Activated CD4-positive, alpha-beta T cell treated with anti-CD3 and anti-CD28 coated beads, Interleukin-2, Interleukin-4, amounts not matched to agents 100 ng/mL and 50 ng/mL, durations not matched to agents 16 hours and 8 hours (primary cell): ENCODE measurements around the gene CUX1.
"Not testable (repeated sequence)": the region's sequence is repeated elsewhere in the genome, so short reads cannot be mapped to it uniquely, and the experiment has no call there.

ENCODE experiments used
- DNase-seq: peaks from one replicate; pipeline ENCODE4 v3.0.0-alpha.2; 2020; ENCODE audit warnings: low spot score

Gene CUX1

GRCh38 chr7:101826081-101826835, 8.8 kb downstream of the CUX1 start:
- DNase-seq: no peak

- DNase-seq: no peak
These were observed 11.0 kb downstream of the CUX1 start for GRCh38 chr7:101828301-101829020.

GRCh38 chr7:101829374-101829773, 11.9 kb downstream of the CUX1 start:
- no peak for DNase-seq

GRCh38 chr7:101829821-101830220, 12.4 kb downstream of the CUX1 start:
- no peak for DNase-seq

GRCh38 chr7:101831396-101831795, 14.0 kb downstream of the CUX1 start:
- DNase-seq: not testable (repeated sequence)

GRCh38 chr7:101832205-101832631, 14.8 kb downstream of the CUX1 start:
- no peak for DNase-seq

GRCh38 chr7:101832685-101833375, 15.4 kb downstream of the CUX1 start:
- DNase-seq: no peak

GRCh38 chr7:101833799-101834198, 16.4 kb downstream of the CUX1 start:
- DNase-seq: no peak

GRCh38 chr7:101835136-101835535, 17.7 kb downstream of the CUX1 start:
- DNase-seq: no peak

GRCh38 chr7:101837433-101837832, 20.0 kb downstream of the CUX1 start:
- not testable (repeated sequence) for DNase-seq

GRCh38 chr7:101838837-101839483, 21.5 kb downstream of the CUX1 start:
- no peak for DNase-seq

GRCh38 chr7:101841328-101841727, 23.9 kb downstream of the CUX1 start:
- DNase-seq: no peak

GRCh38 chr7:101843293-101844271, 26.2 kb downstream of the CUX1 start:
- DNase-seq: no peak

GRCh38 chr7:101845974-101846373, 28.5 kb downstream of the CUX1 start:
- no peak for DNase-seq

- no peak for DNase-seq
These were observed 29.5 kb downstream of the CUX1 start for GRCh38 chr7:101846800-101847538.

- DNase-seq: no peak
These were observed 31.0 kb downstream of the CUX1 start for GRCh38 chr7:101848208-101848951.

GRCh38 chr7:101849314-101849713, 31.9 kb downstream of the CUX1 start:
- not testable (repeated sequence) for DNase-seq

- DNase-seq: not testable (repeated sequence)
These were observed 34.9 kb downstream of the CUX1 start for GRCh38 chr7:101852364-101852763.

GRCh38 chr7:101853684-101854083, 36.3 kb downstream of the CUX1 start:
- no peak for DNase-seq
